Measurements from ENCODE around the gene SNX20.

- TF ChIP-seq CTCF (IDR thresholded peaks at IDR 0.05; ENCODE audit: insufficient read depth, low read depth, low read length) (no peak), EZH2 (IDR thresholded peaks at IDR 0.05; ENCODE audit: insufficient read depth, low read length) (no peak)
Observed at GRCh38 chr16:50635505-50636392, 45.4 kb downstream of the SNX20 start.

Data from astrocyte (in vitro differentiated cells and primary cell).